ENCODE measurements around the gene DTX1.
A peak's percentile ranks its signal among the peaks of the same experiment; 100 is the strongest.
"Not testable (repeated sequence)": the region's sequence is repeated elsewhere in the genome, so short reads cannot be mapped to it uniquely, and the experiment has no call there.

DTX1 gene

DNA sequence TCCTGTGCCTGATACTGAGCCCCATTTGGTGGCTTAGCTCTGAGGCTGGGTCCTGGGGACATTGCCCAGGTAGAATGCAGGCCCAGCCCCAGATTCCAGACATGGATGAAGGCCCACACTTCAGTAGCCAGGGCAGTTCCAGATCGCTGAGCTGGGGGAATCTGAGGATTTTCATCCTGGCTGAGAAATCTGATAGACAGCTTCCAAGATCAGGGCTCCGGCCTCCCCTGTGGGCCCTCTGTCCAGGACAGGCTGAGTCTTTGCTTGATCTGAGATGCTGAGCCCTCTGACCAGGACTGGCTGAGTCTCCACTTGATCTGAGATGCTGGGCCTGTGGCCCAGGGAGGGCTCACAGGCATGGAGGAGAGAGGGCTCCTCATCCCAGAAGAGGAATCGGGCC is 82.3 kb downstream of the DTX1 start:
- no peak for DNase-seq

DNA sequence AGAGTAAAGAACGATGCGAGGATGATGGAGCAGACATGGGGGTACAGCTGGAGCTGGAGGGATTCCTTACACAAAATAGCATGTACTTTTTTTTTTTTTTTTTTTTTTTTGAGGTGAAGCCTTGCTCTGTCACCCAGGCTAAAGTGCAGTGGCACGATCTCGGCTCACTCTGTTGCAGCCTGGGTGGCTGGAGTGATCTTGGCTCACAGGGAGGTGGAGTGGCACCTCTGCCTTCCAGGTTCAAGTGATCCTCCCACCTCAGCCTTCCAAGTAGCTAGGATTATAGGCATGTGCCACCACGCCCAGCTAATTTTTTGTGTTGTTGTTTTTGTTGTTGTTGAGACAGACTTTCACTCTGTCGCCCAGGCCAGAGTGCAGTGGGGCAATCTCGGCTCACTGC is 84.2 kb downstream of the DTX1 start:
- no peak for DNase-seq

DNA sequence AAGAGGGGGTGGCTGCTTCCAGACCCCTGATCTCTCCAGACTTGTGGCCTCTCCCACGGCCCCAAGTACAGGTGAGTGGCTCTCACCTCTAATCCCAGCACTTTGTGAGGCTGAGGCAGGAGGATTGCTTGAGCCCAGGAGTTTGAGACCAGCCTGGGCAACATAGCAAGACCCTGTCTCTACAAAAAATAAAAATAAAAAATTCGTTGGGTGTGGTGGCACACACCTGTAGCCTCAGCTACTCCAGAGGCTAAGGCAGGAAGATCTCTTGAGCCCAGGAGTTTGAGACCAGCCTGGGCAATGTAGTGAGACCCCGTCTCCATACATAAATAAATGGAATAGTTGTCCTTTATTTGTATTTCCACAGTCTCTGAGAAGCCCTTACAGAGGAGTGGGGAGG is 85.2 kb downstream of the DTX1 start:
- DNase-seq: not testable (repeated sequence)

DNA sequence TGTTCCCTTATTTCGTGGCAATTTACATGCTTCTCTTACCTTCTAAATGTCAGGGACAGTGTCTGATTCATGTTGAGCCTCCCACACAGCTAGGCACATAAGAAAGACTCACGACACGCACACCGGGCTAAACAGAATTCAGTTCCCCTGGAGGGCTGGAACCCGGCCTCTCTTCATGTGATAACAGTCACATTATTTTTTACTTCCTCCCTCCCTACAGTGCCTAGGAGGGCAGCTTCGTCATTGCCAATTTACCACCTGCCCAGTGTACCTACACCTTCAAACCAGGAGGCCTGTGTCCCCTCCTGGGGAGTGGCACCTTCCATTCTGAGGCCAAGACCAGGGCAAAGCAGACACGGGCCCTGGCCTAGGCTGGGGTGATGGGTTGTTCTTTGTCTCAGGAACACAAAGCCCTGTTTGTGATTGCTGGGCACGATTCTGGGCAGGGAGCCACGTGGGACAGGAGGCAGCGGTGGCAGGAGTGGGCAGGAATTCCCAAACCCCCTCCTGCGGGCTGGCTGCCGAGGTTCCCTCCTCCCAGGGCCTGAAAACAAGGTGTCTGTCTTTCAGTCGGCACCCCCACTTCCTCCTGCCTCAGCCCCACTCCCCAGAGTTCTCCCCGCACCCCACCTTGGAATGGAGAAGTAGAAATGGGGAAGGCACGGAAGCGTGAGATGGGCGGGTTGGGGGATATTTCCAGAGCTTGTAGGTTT is 85.8 kb downstream of the DTX1 start:
- DNase-seq: peak; percentile 61 to 63

DNA sequence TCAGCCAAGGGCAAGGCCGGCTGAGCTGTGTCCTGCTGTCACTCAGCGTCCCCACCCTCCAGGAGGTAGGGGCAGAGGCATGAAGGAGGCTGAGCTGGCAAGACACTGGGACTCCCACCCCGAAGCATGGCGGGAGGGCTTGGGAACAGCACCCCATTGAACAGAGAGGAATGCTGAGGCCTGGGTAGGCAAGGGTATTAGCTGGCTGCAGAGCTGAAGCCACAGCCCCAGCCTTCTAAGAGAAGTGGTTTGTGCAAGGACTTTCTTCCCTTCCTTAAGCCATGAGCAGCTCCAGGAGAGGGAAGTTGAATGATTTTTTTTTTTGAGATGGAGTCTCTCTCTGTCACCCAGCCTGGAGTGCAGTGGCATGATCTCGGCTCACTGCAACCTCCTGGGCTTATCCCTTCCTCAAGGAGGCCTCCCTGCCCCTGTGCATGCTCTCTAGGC is 86.4 kb downstream of the DTX1 start:
- peak; percentile 31 to 50 for DNase-seq

DNA sequence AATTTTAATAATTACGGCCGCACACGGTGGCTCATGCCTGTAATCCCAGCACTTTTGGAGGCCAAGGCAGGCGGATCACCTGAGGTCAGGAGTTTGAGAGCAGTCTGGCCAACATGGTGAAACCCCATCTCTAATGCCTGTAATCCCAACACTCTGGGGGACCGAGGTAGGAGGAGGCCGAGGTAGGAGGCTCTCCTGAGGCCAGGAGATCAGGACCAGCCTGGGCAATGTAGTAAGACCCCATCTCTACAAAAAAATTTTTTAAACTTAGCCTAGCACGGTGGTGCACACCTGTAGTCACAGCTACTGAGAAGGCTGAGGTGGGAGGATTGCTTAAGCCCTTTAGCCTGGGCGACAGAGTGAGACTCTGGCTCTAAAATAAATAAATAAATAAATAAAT is 87.4 kb downstream of the DTX1 start:
- no peak for DNase-seq

DNA sequence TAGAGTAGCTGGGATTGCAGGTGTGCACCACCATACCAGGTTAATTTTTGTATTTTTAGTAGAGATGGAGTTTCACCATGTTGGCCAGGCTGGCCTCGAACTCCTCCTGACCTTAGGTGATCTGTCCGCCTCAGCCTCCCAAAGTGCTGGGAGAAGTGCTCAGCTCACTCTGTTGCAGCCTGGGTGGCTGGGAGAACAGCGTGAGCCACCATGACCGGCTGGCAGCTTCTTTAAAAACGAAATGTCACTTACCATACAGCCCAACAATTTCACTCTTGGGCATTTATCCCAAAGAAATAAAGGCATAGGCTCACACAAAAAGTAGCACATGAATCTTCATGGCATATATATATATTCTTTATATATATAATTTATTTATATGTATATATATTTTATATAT is 88.3 kb downstream of the DTX1 start:
- DNase-seq: no peak

DNA sequence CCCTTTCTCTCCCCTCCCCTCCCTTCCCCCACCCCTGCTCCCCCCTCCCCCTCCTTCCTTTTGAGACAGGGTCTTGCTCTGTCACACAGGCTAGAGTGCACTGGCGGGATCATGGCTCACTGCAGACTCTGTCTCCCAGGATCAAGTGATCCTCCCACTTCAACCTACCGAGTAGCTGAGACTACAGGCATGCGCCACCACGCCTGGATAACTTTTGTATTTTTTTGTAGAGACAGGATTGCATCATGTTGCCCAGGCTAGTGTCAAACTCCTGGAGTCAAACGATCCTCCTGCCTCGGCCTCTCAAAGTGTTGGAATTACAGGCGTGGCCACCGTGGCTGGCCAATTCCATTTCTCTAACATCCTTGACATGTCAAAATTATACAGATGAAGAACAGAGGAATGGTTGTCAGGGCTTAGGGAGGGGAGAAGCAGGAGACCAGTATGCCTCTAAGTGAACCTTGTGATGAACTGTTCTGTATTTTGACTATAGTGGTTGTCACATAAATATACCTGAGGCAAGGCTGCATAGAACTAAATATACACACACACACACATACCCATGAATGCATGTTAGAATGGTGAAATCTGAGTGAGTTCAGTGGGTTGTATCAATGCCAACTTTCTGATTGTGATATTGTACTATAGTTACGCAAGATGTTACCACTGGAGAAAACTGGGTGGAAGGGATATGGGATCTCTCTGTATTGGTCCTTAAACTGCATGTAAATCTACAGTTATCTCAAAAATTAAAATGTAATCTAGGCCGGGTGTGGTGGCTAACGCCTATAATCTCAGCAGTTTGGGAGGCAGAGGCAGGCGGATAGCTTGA is 89.4 kb downstream of the DTX1 start:
- no peak for DNase-seq

DNA sequence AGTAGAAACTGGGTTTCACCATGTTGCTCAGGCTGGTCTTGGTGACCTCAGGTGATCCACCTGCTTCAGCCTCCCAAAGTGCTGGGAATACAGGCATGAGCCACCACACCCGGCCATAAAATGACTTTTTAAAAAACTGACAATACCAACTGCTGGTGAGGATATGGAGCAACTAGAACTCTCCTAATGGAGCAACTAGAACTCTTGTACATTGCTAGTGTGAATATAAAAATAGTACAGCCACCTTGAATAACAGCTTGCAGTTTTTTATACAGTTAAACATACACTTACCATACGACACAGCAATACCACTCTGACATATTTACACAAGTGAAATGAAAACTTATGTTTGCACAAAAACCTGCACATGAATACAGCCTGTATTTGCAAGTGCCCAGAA is 90.5 kb downstream of the DTX1 start:
- no peak for DNase-seq

Data from AML-193 (cell line).